ENCODE results near the gene SLC6A17. TPM values are rescaled to one million over a fixed set of nuclear protein-coding genes. Genes with fewer than 3 reads are reported as not detected.
A peak's percentile ranks its signal among the peaks of the same experiment; 100 is the strongest.

Gene SLC6A17
- total RNA-seq, 1 experiment from 2014 or later, result 0.17 TPM

DNA sequence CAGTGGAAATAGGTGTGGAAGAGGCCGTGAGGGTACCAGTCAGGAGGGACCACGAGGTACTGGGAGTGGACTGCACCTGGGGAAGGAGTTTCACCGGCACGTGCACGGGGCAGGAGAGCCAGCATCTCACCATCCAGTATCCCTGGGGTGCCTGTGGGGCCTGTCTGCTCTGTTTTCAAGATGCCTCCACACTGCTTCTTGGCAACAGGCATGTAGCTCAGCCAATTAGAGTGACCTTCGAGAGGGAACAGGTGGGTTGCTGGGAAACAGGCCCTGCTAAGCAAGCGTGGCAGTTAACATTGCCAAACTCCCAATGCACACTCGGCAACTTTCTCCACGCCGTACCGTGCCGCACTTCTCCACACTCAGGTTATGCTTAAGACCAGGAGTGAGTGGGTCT lies 77.5 kb downstream of the SLC6A17 start:
- Mint-ChIP-seq H3K4me3 (no peak overlapping the region; a peak in 1 of 5 replicates), H3K27me3 (ENCODE audit: low read depth) (no peaks in the 10 kb centered on the region), H3K4me1 (peaks cover 11 to 20% of the 10 kb centered on the region in 2 experiments), H3K9me3 (no peaks in the 10 kb centered on the region; a peak in 1 of 5 replicates), H3K36me3 (ENCODE audit: insufficient read depth in 1 of 3, low read depth in 3 of 3) (peaks cover 0 to 17% (median 15%) of the 10 kb centered on the region in 3 experiments; a peak in 6 of 7 replicates), H3K27ac (peak overlapping the region in 2 of 3 experiments; percentile 89 to 90; a peak in 2 of 7 replicates)
- H3K23me2 ChIP-seq (ENCODE audit: insufficient read length, low read depth, low read length, poor library complexity, severe bottlenecking), result no peaks in the 10 kb centered on the region
- H4K91ac ChIP-seq (ENCODE audit: insufficient read length, low read depth, low read length), result no peak overlapping the region
- no CpG with 5 or more reads among the region's 12 CpGs for WGBS (ENCODE audit: extremely low coverage, insufficient read length, low lambda C conversion rate)
- H2AK5ac ChIP-seq (ENCODE audit: insufficient read length, low read length), result no peak overlapping the region
- no peaks in the 10 kb centered on the region for H3K4me1 ChIP-seq (ENCODE audit: insufficient read depth, low read length)
- H3K14ac ChIP-seq (ENCODE audit: insufficient read depth, low read length), result no peak overlapping the region
- no peak overlapping the region for H3K18ac ChIP-seq (ENCODE audit: insufficient read length, low read depth, low read length)
- no peak overlapping the region for H2BK12ac ChIP-seq (ENCODE audit: insufficient read length, low read depth, low read length)
- H4K5ac ChIP-seq (ENCODE audit: insufficient read length, low read depth, low read length), result no peak overlapping the region
- no peak overlapping the region for H3K27ac ChIP-seq (ENCODE audit: insufficient read length, low read depth, low read length)
- no peak overlapping the region for H3K4ac ChIP-seq (ENCODE audit: low read depth, low read length)
- no peak overlapping the region for H2BK5ac ChIP-seq (ENCODE audit: insufficient read length, low read length)
- no peak overlapping the region for H2BK20ac ChIP-seq (ENCODE audit: low read depth, low read length, poor library complexity, severe bottlenecking)
- no peak overlapping the region for H3K9ac ChIP-seq (ENCODE audit: extremely low read depth, insufficient read length, low read length)
- H3K27me3 ChIP-seq (ENCODE audit: insufficient read depth, low read length), result no peaks in the 10 kb centered on the region
- H2BK120ac ChIP-seq (ENCODE audit: low read depth, low read length, poor library complexity, severe bottlenecking), result no peak overlapping the region
- H4K8ac ChIP-seq (replicated peaks; ENCODE audit: insufficient read length, low read depth, low read length), result no peak overlapping the region
- H3K4me2 ChIP-seq (ENCODE audit: insufficient read depth, insufficient read length, low read length), result no peak overlapping the region
- no peaks in the 10 kb centered on the region for H3K79me2 ChIP-seq (ENCODE audit: insufficient read depth, low read length)
- H3K23ac ChIP-seq (ENCODE audit: insufficient read length, low read depth, low read length), result no peak overlapping the region
- H3K56ac ChIP-seq (ENCODE audit: insufficient read length, low read depth, low read length), result no peak overlapping the region
- no peaks in the 10 kb centered on the region for H4K20me1 ChIP-seq (ENCODE audit: control insufficient read depth, insufficient read depth, insufficient read length)
- no peak overlapping the region for H2AFZ ChIP-seq (ENCODE audit: low read length)
- H3K79me1 ChIP-seq (ENCODE audit: insufficient read depth, low read depth, low read length, poor library complexity, severe bottlenecking), result no peaks in the 10 kb centered on the region
- DNase-seq, result no peak
- H3K9me3 ChIP-seq (ENCODE audit: control insufficient read depth, low read depth, low read length), result peaks cover 5% of the 10 kb centered on the region
- no peak overlapping the region for H2BK15ac ChIP-seq (ENCODE audit: low read depth, low read length)
- TF ChIP-seq, protein P1, sequence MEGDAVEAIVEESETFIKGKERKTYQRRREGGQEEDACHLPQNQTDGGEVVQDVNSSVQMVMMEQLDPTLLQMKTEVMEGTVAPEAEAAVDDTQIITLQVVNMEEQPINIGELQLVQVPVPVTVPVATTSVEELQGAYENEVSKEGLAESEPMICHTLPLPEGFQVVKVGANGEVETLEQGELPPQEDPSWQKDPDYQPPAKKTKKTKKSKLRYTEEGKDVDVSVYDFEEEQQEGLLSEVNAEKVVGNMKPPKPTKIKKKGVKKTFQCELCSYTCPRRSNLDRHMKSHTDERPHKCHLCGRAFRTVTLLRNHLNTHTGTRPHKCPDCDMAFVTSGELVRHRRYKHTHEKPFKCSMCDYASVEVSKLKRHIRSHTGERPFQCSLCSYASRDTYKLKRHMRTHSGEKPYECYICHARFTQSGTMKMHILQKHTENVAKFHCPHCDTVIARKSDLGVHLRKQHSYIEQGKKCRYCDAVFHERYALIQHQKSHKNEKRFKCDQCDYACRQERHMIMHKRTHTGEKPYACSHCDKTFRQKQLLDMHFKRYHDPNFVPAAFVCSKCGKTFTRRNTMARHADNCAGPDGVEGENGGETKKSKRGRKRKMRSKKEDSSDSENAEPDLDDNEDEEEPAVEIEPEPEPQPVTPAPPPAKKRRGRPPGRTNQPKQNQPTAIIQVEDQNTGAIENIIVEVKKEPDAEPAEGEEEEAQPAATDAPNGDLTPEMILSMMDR (conservative IDR thresholded peaks at IDR 0.05), result no peak
- H3T11ph ChIP-seq (ENCODE audit: low read length), result no peak overlapping the region

Measured in H9 (cell line).